Vagina (tissue), 2 donors: ENCODE data around the gene TRIM56. TPM values are rescaled to one million over a fixed set of nuclear protein-coding genes. Genes with fewer than 3 reads are reported as not detected.

Experiments used
- DNase-seq, 2 donors: peaks; one replicate each; pipeline ENCODE4 v3.0.0-alpha.2; 2017; ENCODE audit errors: extremely low spot score in 2 of 2
- H3K27ac ChIP-seq: fragments of 200-600 bp; sonication (generic); one replicate; pipeline ENCODE4 v1.5.1; 2019
- H3K27me3 ChIP-seq: fragments of 200-600 bp; sonication (generic); one replicate; pipeline ENCODE4 v1.5.1; 2019
- H3K36me3 ChIP-seq, 2 donors: fragments of 200-600 bp; sonication (generic); one replicate each; pipeline ENCODE4 v1.5.1; 2017 to 2019
- H3K4me1 ChIP-seq: fragments of 200-600 bp; sonication (generic); one replicate; pipeline ENCODE4 v1.5.1; 2019
- H3K4me3 ChIP-seq, 2 donors: fragments of 200-600 bp; sonication (generic); 1 replicate in 1 of 2; 2 replicates in 1 of 2; pipeline ENCODE4 v1.5.1; 2016 to 2019
- H3K9me3 ChIP-seq: fragments of 200-600 bp; sonication (generic); one replicate; pipeline ENCODE4 v1.5.1; 2019
- POLR2A ChIP-seq, 2 donors: fragments of 450-650 bp; IDR thresholded peaks; one replicate each; pipeline ENCODE4 v1.6.1; 2017; ENCODE audit warnings: antibody characterized with exemption in 2 of 2, mild to moderate bottlenecking in 2 of 2, moderate library complexity in 2 of 2
- POLR2AphosphoS5 ChIP-seq, 2 donors: sonication (generic); formaldehyde crosslinking; IDR thresholded peaks; one replicate each; pipeline ENCODE4 v1.9.0; 2017; ENCODE audit warnings: antibody characterized with exemption in 2 of 2, mild to moderate bottlenecking in 2 of 2, low read depth in 1 of 2; ENCODE audit not compliant: insufficient read depth in 1 of 2
- intact Hi-C: fragments of 100-400 bp; cut with DNase I; formaldehyde crosslinking; loops from one replicate; pipeline ENCODE4 v1.15.1; 2023
- total RNA-seq: library from RNA; depleted of rRNA; stranded (reverse); fragments of >200 nt; gene quantifications from one replicate; pipeline ENCODE4 v1.2.3, GENCODE V29; 2016
- TF ChIP-seq, protein P1 (sequence below), 3 experiments: fragments of 450-650 bp in 2 of 3; fragments of 200-600 bp in 1 of 3; sonication (generic) in 1 of 3; IDR thresholded peaks; one replicate each; pipeline ENCODE4 v1.5.1; 2017 to 2019; ENCODE audit warnings: antibody characterized with exemption in 3 of 3, mild to moderate bottlenecking in 2 of 3, moderate library complexity in 2 of 3

The TRIM56 gene
- total RNA-seq, 1 donor from 2014 or later, result 19.4 TPM

DNA sequence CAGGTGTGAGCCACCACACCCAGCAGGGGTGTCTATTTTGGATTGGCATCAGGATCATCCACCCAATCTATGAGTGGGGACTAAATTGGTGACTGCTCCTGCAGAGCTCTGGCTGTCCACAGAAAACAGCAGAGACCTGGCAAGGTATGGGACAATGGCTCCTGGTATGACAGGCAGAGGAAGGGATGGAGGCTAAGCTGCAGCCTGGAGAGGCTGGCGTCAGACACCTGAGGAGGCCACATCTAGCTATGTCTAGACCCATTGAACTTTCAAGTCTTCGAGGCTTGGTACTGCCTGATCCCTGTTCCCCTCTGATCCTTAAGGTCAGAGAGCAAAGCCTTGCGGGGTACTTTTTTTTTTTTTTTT, 38.4 kb downstream of the TRIM56 start:
- TF ChIP-seq, protein P1, sequence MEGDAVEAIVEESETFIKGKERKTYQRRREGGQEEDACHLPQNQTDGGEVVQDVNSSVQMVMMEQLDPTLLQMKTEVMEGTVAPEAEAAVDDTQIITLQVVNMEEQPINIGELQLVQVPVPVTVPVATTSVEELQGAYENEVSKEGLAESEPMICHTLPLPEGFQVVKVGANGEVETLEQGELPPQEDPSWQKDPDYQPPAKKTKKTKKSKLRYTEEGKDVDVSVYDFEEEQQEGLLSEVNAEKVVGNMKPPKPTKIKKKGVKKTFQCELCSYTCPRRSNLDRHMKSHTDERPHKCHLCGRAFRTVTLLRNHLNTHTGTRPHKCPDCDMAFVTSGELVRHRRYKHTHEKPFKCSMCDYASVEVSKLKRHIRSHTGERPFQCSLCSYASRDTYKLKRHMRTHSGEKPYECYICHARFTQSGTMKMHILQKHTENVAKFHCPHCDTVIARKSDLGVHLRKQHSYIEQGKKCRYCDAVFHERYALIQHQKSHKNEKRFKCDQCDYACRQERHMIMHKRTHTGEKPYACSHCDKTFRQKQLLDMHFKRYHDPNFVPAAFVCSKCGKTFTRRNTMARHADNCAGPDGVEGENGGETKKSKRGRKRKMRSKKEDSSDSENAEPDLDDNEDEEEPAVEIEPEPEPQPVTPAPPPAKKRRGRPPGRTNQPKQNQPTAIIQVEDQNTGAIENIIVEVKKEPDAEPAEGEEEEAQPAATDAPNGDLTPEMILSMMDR (IDR thresholded peaks at IDR 0.05), result no peak
- TF ChIP-seq POLR2AphosphoS5 (IDR thresholded peaks at IDR 0.05; ENCODE audit: insufficient read depth in 1 of 2, low read depth in 1 of 2) (no peak), POLR2A (IDR thresholded peaks at IDR 0.05) (no peak)
- intact Hi-C loops, result no loop called here
- Histone ChIP-seq H3K4me1 (peaks cover 60% of the 10 kb centered on the region), H3K4me3 (no peak overlapping the region), H3K27ac (peak overlapping the region; percentile 81), H3K9me3 (no peaks in the 10 kb centered on the region), H3K27me3 (no peaks in the 10 kb centered on the region), H3K36me3 (no peaks in the 10 kb centered on the region)
- DNase-seq, result no peak

DNA sequence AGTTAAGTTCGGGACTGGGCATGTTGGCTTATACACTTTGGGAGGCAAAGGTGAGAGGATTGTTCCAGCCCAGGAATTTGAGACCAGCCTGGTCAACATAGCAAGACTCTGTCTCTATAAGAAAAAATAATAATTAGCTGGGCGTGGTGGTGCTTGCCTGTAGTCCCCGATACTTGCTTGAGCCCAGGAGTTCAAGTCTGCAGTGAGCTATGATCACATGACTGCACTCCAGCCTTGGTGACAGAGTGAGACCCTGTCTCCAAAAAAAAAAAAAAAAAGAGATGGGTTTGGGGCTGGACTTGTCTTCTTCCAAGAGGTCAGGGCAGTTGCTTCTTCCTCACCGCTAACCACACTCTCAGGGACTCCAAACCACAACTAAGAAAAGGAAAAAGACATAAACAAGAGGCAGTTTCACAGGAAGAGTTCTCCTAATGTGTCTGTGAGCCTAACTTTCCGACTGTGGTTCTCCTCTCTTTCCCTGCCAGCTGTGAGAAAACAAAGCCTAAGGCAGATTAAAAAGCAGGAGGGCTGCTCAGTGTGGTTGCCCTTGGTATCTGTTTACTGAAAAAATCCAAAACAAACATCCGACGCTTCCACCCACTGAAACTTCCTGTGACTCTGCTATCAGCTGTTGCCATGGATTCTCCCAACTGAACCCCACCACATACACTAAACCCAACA, 39.2 kb downstream of the TRIM56 start:
- TF ChIP-seq, protein P1 (IDR thresholded peaks at IDR 0.05), result no peak
- no peak for TF ChIP-seq POLR2AphosphoS5 (IDR thresholded peaks at IDR 0.05; ENCODE audit: insufficient read depth in 1 of 2, low read depth in 1 of 2)
- no peak for TF ChIP-seq POLR2A (IDR thresholded peaks at IDR 0.05)
- Histone ChIP-seq H3K9me3 (no peaks in the 10 kb centered on the region), H3K4me1 (peaks cover 60% of the 10 kb centered on the region), H3K27me3 (no peaks in the 10 kb centered on the region), H3K36me3 (no peaks in the 10 kb centered on the region), H3K4me3 (no peak overlapping the region), H3K27ac (peak overlapping the region; percentile 81)
- no peak for DNase-seq
- intact Hi-C loops, result loop anchor here (5.0 kb wide), 1 partner anchor 37 kb away; the partner anchor contains the start of gene TRIM56

DNA sequence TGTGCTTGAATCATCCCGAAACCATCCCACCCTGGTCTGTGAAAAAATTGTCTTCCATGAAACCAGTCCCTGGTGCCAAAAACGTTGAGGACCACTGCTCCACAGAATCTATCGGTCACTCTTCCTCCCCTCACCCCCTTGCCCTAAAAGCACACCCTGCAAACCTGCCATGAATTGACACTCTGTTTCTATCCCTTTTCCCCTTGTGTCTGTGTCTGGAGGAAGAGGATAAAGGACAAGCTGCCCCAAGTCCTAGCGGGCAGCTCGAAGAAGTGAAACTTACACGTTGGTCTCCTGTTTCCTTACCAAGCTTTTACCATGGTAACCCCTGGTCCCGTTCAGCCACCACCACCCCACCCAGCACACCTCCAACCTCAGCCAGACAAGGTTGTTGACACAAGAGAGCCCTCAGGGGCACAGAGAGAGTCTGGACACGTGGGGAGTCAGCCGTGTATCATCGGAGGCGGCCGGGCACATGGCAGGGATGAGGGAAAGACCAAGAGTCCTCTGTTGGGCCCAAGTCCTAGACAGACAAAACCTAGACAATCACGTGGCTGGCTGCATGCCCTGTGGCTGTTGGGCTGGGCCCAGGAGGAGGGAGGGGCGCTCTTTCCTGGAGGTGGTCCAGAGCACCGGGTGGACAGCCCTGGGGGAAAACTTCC, 40.8 kb downstream of the TRIM56 start:
- TF ChIP-seq, protein P1 (IDR thresholded peaks at IDR 0.05), result no peak
- TF ChIP-seq POLR2AphosphoS5 (IDR thresholded peaks at IDR 0.05; ENCODE audit: insufficient read depth in 1 of 2, low read depth in 1 of 2) (no peak), POLR2A (IDR thresholded peaks at IDR 0.05) (no peak)
- DNase-seq, result no peak
- Histone ChIP-seq H3K36me3 (no peaks in the 10 kb centered on the region), H3K27me3 (no peaks in the 10 kb centered on the region), H3K27ac (peak overlapping the region; percentile 81), H3K4me3 (peak overlapping the region in 1 of 2 donors; percentile 45), H3K9me3 (no peaks in the 10 kb centered on the region), H3K4me1 (peaks cover 60% of the 10 kb centered on the region)
- intact Hi-C loops, result loop anchor here (5.0 kb wide), 1 partner anchor 39 kb away; the partner anchor contains the start of gene TRIM56

DNA sequence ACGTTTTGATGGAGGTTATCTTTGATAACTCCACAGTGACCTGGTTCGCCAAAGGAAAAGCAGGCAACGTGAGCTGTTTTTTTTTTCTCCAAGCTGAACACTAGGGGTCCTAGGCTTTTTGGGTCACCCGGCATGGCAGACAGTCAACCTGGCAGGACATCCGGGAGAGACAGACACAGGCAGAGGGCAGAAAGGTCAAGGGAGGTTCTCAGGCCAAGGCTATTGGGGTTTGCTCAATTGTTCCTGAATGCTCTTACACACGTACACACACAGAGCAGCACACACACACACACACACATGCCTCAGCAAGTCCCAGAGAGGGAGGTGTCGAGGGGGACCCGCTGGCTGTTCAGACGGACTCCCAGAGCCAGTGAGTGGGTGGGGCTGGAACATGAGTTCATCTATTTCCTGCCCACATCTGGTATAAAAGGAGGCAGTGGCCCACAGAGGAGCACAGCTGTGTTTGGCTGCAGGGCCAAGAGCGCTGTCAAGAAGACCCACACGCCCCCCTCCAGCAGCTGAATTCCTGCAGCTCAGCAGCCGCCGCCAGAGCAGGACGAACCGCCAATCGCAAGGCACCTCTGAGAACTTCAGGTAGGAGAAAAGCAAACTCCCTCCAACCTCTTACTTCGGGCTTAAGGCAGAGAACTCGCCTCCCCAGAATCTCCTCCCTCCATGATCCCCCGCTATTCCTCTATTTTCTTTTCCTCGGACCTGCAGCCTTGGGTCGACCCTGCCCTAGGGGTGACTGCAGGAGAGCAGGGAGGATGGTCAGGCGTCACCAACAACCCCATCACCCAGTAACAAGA, 41.6 kb downstream of the TRIM56 start, which contains the start of gene SERPINE1:
TSS of gene SERPINE1 (plus strand) at position 454 of the 809 bp plus-strand sequence. CDS start 1,290 bp downstream, outside the sequence.
- TF ChIP-seq POLR2AphosphoS5 (IDR thresholded peaks at IDR 0.05; ENCODE audit: insufficient read depth in 1 of 2, low read depth in 1 of 2) (peak; percentile 68 to 89), POLR2A (IDR thresholded peaks at IDR 0.05) (peak in 1 of 2 donors; percentile 87)
- TF ChIP-seq, protein P1 (IDR thresholded peaks at IDR 0.05), result peak in 1 of 3 experiments; percentile 26
- peak within 1 kb of the TSS; percentile 81 for H3K27ac ChIP-seq
- H3K4me3 ChIP-seq, result peak within 1 kb of the TSS; percentile 14 to 45
- H3K4me1 ChIP-seq, result peaks cover 53% of the 10 kb centered on the region
- no peaks in the 10 kb centered on the region for H3K36me3 ChIP-seq
- H3K9me3 ChIP-seq, result no peaks in the 10 kb centered on the region
- no peaks in the 10 kb centered on the region for H3K27me3 ChIP-seq
- peak in 1 of 2 donors; percentile 99 for DNase-seq
- intact Hi-C loops, result loop anchor here (5.0 kb wide), 1 partner anchor 40 kb away; the partner anchor contains the start of gene TRIM56
